ENCODE measurements around the gene SRSF5.
"Not testable (repeated sequence)": the region's sequence is repeated elsewhere in the genome, so short reads cannot be mapped to it uniquely, and the experiment has no call there.

Gene SRSF5

DNA sequence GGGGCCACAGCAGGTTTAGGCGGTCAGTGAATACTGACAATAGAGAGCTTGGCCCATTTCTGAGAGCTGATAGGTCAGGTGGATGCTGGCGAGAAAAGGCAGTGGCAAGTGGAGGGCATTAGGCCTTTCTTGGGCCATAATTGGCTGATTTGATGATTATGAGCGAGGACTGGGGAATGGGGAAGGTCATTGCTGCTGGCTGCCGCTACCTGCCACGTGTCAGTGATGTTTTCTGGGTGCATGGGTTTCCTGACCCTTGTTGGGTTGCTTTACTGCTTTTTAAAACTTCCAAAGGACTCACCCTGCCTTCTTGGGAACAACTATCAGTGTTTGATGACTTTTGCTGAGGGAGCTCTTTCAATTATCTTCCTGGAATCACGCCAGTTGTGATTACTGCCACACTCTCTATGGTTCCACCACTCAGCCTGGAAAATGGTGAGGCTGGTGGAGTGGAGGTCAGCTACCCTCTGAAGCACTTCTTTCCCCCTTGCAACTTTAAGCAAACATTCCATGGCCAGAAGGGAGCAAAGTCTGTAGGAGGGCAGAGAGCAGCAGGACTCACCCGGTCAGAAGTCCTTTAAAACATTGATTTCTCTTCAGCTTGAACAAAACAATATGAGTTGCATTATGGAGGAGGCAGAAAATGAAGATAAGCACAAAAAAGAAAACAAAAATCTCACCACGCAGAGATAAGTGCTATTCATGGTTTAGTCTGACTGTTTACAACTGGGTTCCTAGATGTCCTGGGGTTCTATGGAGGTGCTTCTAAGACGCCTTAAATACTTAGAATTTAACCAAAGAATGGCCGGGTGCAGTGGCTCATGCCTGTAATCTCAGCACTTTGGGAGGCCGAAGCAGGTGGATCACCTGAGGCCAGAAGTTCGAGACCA lies 42.2 kb downstream of the SRSF5 start:
- no peak for DNase-seq (ENCODE audit: low spot score)

DNA sequence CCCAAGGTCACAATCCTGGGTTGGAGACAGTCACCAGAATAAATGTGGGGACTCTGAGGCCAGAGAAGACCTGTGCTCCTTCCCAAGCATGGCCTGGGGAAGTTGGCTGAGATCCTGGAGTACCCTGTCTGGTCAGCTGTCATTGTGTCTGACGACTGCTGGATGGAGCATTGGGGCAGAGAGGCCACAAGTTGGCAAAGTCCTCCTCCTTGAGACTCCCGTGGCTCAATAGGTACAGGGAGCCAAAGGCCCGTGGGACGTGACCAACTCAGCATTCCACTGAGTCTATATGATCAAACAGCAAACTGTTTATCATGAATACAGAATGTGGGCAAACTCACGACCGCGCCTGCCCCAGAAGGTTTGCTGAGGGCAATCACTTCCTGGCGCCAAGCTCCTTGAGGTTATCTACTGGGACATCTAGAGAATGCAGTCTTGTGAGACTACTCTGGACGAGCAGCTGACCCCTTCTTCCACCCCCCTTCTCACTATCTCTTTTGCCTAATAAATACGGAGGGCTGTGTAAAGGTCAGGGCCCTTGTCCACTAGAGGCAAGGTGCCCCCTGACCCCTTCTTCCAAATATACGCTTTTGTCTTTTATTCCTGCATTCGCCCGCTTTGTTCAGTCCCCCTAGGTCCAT lies 44.4 kb downstream of the SRSF5 start:
- DNase-seq (ENCODE audit: low spot score) = no peak

DNA sequence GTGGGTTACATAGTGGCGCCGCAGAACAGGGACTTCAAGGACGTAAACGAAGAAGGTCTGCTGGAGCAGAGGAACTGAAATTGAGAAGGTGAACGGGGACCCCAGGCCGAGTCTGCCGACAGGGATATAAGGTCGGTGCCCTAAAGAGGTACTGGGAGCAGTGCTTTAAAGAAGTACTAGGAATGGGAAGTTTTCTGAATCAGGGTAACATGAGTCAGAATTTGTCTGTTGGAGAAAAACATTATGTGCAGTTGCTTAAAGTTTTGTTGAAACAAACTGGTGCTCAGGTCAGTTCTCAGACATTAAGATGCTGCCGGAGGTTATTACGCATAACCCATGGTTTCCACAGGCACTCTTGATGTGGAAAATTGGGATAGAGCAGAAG lies 44.9 kb downstream of the SRSF5 start:
- no peak for DNase-seq (ENCODE audit: low spot score)

DNA sequence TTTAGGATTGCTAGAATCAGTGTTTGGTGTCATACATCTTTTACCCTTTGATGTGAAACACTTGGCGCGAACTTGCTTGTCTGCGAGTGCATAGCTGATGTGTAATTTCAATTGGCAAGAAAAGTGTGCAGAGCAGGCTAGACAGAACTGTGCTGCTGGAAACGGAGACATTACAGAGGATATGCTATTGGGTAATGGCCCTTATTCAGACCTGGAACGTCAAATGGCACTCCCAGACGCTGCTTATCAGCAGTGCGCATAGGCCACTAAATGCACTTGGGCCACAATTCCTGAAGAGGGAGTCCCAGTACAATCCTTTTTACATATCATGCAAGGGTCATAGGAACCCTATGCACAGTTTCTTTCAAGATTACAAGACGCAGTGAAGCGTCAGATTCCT lies 45.8 kb downstream of the SRSF5 start:
- DNase-seq (ENCODE audit: low spot score) = peak; percentile 11

DNA sequence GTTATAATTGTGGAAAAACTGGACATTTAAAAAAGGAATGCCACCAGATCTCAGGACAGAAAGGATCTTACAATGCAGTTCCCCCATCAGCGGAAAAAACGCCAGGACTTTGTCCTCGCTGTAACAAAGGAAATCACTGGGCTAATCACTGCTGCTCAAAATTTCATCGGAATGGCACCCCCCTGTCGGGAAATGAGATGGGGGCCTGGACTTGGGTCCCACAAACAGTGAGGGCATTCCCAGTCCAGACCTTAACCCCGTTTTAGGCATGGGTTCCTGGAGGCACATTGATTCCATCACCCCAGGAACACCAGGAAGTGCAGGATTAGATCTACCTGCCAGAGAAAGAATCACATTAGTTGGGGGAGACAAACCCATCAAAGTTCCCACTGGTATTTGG lies 46.4 kb downstream of the SRSF5 start:
- not testable (repeated sequence) for DNase-seq (ENCODE audit: low spot score)

DNA sequence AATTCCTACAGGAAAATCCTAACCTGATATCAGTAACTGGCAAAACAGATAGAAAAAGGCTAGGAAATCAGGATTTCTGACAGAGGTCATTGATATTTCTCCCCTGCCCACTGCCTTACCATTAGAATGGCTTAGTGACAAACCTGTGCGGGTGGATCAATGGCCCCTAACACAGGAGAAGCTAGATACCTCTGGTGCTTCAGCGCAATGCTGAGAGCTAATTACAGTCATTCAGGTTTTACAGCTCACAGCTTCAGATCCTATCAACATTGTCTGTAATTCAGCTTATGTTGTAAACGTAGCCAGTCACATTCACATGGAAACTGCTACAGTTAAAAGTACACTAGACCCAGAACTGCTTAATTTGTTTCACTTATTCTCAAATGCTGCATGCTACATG lies 47.5 kb downstream of the SRSF5 start:
- DNase-seq (ENCODE audit: low spot score) = no peak

DNA sequence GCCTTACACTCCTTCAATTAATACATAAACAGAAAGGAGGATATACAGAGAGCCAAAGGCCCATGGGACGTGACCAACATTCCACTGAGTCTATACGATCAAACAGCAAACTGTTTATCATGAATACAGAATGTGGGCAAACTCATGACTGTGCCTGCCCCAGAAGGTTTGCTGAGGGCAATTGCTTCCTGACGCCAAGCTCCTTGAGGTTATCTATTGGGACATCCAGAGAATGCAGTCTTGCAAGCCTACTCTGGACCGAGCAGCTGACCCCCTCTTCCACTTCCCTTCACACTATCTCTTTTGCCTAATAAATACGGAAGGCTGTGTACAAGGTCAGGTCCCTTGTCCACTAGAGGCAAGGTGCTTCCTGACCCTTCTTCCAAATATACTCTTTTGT lies 48.6 kb downstream of the SRSF5 start:
- no peak for DNase-seq (ENCODE audit: low spot score)

DNA sequence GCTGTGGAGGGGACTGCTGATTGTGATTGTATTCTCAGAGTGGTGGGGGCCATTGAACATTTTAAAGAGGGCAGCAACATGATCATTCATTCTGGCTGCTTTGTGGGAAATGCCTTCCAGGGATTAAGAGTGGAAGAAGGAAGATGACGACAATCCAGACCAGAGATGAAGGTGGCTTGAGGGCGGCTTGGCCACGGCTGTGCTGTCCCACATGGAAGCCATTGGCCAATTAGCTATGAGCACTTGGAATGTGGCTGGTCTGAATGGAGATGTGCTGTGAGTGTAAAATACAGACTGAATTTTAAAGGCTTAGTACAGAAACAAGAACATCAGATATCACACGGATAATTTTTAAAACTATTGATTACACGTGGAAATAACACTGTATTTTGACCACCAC lies 49.3 kb downstream of the SRSF5 start:
- no peak for DNase-seq (ENCODE audit: low spot score)

DNA sequence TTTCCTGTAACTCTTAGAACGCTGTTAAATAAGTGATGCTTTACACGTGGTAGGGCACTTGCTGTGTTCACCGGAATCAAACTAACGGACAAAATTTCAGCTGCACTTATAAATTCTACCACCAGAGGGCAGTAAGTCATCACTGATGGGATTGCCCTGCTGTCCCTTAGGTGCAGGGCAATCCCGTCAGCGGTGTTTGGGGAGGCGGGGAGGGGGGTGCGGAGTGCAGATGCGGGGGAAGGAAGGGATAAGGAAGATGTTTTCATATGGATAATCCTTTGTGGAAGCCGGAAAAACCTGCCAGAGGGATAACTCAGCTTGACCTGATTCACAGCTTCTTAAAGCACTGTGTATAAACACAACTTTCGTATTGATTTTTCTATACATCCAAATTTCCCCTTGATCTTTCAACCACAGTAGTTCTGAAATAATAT lies 51.8 kb downstream of the SRSF5 start:
- peak; percentile 70 for DNase-seq (ENCODE audit: low spot score)

DNA sequence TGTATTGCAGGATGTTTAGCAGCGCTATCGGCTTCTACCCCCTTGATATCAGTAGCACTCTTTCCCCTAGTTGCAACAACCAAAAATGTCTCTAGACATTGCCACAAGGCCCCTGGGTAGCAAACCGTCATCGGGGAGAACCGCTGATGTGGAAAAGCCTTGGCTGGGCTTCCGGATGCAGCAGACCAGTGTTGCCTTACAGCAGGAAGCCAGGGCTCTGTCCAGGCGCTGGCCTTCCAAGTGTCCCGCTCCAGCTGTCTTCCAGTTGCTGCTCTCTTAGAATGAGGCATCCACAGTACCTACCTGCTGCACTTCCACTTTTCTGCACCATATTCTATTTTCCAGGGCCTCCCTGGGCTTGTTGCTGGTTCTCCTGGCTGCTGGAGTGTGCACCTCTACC lies 52.7 kb downstream of the SRSF5 start:
- DNase-seq (ENCODE audit: low spot score) = no peak

DNA sequence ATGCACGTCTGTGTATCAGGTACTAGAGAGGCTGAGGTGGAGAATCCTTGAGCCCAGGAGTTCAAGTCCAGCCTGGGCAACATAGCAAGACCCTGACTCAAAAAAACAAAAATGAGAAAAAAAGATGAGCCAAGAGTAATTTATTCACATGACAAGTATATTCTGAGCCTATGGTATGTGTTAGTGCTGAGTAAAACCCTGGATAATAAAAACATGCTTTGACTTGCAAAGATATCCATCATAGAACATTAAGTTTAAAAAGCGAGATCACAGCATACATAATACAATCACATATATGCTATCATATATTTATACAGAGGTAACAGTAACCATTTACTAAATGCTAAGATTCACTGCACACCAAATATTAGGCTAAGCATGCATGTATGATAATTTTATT lies 54.0 kb downstream of the SRSF5 start:
- no peak for DNase-seq (ENCODE audit: low spot score)

All from RKO (cell line).